Endodermal cell (in vitro differentiated cells): ENCODE results near the gene MAN1B1. TPM values are rescaled to one million over a fixed set of nuclear protein-coding genes. Genes with fewer than 3 reads are reported as not detected.

Experiments used
- DNase-seq: peaks from one replicate; pipeline ENCODE4 v3.0.0-alpha.2; 2017
- H3K27ac ChIP-seq: 2 replicates; pipeline ENCODE4 v1.5.1; 2013; ENCODE audit warnings: mild to moderate bottlenecking, low read depth, low read length, moderate library complexity
- H3K27me3 ChIP-seq: 2 replicates; pipeline ENCODE4 v1.6.1; 2013; ENCODE audit warnings: mild to moderate bottlenecking, low read length, moderate library complexity; ENCODE audit not compliant: insufficient read depth, control insufficient read depth, poor library complexity, severe bottlenecking
- H3K36me3 ChIP-seq: 2 replicates; pipeline ENCODE4 v1.7.0; 2013; ENCODE audit warnings: mild to moderate bottlenecking, low read length, moderate library complexity; ENCODE audit not compliant: control insufficient read depth, insufficient read depth
- H3K4me1 ChIP-seq: one replicate; pipeline ENCODE4 v1.7.0; 2013; ENCODE audit warnings: low read length; ENCODE audit not compliant: control insufficient read depth, insufficient read depth
- H3K4me3 ChIP-seq: 2 replicates; pipeline ENCODE4 v1.5.1; 2013; ENCODE audit warnings: mild to moderate bottlenecking, low read length, moderate library complexity
- H3K9ac ChIP-seq: 2 replicates; pipeline ENCODE4 v1.6.1; 2013; ENCODE audit warnings: mild to moderate bottlenecking, low read length, moderate library complexity; ENCODE audit not compliant: poor library complexity, severe bottlenecking; ENCODE audit errors: extremely low read depth
- H3K9me3 ChIP-seq: 2 replicates; pipeline ENCODE4 v1.6.1; 2013; ENCODE audit warnings: mild to moderate bottlenecking, low read length, moderate library complexity; ENCODE audit not compliant: control insufficient read depth
- H3K27ac Mint-ChIP-seq: 2 replicates; pipeline ENCODE4 v1.8.0; 2020; ENCODE audit warnings: mixed read lengths
- H3K27me3 Mint-ChIP-seq: 2 replicates; pipeline ENCODE4 v1.8.0; 2021; ENCODE audit warnings: mild to moderate bottlenecking, mixed read lengths; ENCODE audit not compliant: insufficient read depth
- H3K36me3 Mint-ChIP-seq: 2 replicates; pipeline ENCODE4 v1.8.0; 2020; ENCODE audit warnings: low read depth, mixed read lengths
- H3K4me1 Mint-ChIP-seq: 2 replicates; pipeline ENCODE4 v1.8.0; 2020; ENCODE audit warnings: mixed read lengths
- H3K4me3 Mint-ChIP-seq: 2 replicates; pipeline ENCODE4 v1.8.0; 2020; ENCODE audit warnings: mild to moderate bottlenecking, moderate library complexity, mixed read lengths
- H3K9me3 Mint-ChIP-seq: 2 replicates; pipeline ENCODE4 v1.8.0; 2020; ENCODE audit warnings: mild to moderate bottlenecking, mixed read lengths
- WGBS, 2 experiments: methylation state at CpG; one replicate each; pipeline versions ENCODE4 v1.1.5 to v1.1.7; 2013; ENCODE audit warnings: missing lambda C conversion rate in 2 of 2, mixed read lengths in 1 of 2; ENCODE audit not compliant: insufficient coverage in 1 of 2, insufficient read length in 1 of 2; 5-methylcytosine and 5-hydroxymethylcytosine counted together
- total RNA-seq, 2 donors: library from RNA; stranded (reverse); fragmentation: NEBNext Ultra II Directional in 1 of 2; extraction: Animal tissue kit (Norgen Biotek cat#: 25700) in 1 of 2; gene quantifications; 2 replicates in 1 of 2; 3 replicates in 1 of 2; pipeline ENCODE4 v1.2.1, GENCODE V29; 2021
- TF ChIP-seq, protein P1 (sequence below): fragments of 200-600 bp; sonication (generic); conservative IDR thresholded peaks from 2 replicates; pipeline ENCODE4 v1.5.0; 2021; ENCODE audit warnings: antibody characterized with exemption, mild to moderate bottlenecking

MAN1B1 gene
- total RNA-seq, 2 donors from 2014 or later = 62.1 to 63.5 TPM

DNA sequence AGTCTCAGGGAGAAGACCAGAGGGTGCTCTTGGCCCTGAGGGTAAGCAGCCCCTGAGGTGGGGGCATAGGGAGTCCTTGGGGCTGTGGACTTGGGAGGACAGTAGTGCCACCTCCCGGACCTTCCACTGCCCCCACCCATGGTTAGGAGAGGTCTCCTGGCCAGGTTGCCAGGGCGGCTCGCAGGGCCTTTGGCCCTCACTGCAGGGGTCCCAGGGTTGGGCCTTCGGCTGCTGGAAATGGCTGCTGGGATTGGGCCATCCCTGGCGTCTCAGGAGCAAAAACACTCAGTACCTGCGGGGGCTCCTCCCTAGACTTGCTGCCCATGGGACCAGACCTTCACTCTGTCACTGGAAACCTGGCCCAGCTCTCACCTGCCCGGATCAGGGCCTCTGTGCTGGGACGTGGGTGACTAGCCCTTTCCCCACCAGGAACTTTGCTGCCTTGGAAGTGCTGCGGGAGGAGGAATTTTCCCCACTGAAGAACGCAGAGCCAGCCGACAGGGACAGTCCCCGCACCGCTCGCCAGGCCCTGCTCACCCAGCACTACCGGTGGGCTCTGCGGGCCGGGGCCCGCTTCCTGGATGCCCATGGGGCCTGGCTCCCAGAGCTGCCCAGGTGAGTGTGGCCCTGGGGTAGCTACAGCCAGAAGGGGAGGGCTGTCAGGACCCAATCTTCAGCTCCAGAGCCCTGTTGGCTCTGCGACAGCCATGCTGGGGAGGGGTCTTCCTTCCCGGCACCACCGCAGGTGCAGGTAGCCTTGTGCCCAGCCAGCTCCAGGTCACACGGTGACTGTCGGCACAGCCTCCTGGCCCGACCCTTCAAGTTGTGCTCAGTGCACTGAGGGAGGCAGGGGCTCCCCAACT is 6.3 kb upstream of the MAN1B1 start:
- TF ChIP-seq, protein P1, sequence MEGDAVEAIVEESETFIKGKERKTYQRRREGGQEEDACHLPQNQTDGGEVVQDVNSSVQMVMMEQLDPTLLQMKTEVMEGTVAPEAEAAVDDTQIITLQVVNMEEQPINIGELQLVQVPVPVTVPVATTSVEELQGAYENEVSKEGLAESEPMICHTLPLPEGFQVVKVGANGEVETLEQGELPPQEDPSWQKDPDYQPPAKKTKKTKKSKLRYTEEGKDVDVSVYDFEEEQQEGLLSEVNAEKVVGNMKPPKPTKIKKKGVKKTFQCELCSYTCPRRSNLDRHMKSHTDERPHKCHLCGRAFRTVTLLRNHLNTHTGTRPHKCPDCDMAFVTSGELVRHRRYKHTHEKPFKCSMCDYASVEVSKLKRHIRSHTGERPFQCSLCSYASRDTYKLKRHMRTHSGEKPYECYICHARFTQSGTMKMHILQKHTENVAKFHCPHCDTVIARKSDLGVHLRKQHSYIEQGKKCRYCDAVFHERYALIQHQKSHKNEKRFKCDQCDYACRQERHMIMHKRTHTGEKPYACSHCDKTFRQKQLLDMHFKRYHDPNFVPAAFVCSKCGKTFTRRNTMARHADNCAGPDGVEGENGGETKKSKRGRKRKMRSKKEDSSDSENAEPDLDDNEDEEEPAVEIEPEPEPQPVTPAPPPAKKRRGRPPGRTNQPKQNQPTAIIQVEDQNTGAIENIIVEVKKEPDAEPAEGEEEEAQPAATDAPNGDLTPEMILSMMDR = no peak
- Histone ChIP-seq H3K4me1 (no peaks in the 10 kb centered on the region), H3K27me3 (peaks cover 37% of the 10 kb centered on the region), H3K36me3 (no peaks in the 10 kb centered on the region), H3K9me3 (no peaks in the 10 kb centered on the region), H3K9ac (no peak overlapping the region), H3K27ac (no peak overlapping the region), H3K4me3 (no peak overlapping the region)
- Mint-ChIP-seq H3K4me1 (no peaks in the 10 kb centered on the region), H3K27me3 (peaks cover 34% of the 10 kb centered on the region), H3K36me3 (no peaks in the 10 kb centered on the region), H3K9me3 (no peaks in the 10 kb centered on the region), H3K4me3 (no peak overlapping the region), H3K27ac (no peak overlapping the region)
- DNase-seq = peak; percentile 46
- WGBS, 2 experiments = 89 to 94% methylated on average over 20 to 24 of the region's 24 CpGs

DNA sequence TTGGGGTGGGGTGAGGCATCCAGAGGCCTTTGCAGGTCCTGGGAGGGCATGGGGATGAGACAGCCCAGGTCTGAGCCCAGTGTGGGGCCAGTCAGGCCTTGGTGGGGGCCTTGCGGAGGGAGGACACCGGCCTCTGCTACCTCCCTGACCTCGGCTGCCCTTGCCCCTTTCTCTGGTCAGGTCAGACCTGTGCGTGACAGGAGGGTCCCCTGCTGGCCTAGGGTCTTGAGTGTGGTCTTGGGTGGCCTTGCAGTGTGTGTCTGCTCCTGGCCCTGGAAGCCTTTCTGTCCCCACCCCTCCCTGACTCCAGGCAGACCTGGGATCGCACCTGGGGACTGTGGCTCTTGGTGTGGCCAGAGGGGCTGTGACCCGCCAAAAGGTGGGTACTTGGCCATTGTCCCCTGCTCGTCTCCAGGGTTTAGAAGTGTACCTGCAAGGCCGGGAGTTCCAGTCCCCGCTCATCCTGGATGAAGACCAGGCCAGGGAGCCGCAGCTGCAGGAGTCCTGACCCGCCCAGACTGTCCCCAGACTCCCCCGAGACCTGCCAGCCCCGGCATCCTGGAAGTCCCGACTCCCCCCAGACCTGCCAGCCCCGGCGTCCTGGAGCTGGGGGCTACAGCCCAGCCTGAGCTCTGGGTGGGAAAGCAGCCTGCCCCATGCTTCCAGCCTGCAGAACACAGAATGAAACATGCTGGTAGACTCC is 4.4 kb upstream of the MAN1B1 start:
- Mint-ChIP-seq H3K36me3 (no peaks in the 10 kb centered on the region), H3K4me1 (peaks cover 3% of the 10 kb centered on the region), H3K27me3 (peaks cover 24% of the 10 kb centered on the region), H3K27ac (no peak overlapping the region), H3K4me3 (no peak overlapping the region), H3K9me3 (no peaks in the 10 kb centered on the region)
- no peaks in the 10 kb centered on the region for H3K9me3 ChIP-seq
- 95 to 97% methylated on average over 11 to 16 of the region's 16 CpGs for WGBS, 2 experiments
- TF ChIP-seq, protein P1 = no peak
- no peaks in the 10 kb centered on the region for H3K4me1 ChIP-seq
- no peak overlapping the region for H3K9ac ChIP-seq
- H3K36me3 ChIP-seq = no peaks in the 10 kb centered on the region
- H3K4me3 ChIP-seq = no peak overlapping the region
- no peak overlapping the region for H3K27ac ChIP-seq
- peaks cover 27% of the 10 kb centered on the region for H3K27me3 ChIP-seq
- no peak for DNase-seq

DNA sequence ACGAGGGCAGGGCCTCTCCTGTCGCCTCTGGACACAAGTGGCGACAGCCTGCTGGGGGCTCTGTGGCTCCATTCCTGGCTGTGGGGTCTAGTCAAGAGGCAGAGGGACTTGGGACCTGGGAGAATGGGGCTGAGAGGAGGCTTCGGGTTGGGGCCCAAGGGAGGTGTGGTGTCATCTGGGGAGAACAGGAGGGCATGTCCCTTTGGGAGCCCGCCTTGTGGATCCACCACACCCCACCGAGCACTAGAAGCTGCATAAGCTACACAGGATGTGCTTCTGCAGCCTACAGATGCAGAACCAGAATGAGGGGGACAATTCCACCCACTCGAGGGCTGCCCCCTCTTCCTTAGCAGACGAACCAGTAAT is 3.9 kb upstream of the MAN1B1 start:
- TF ChIP-seq, protein P1 = no peak
- Histone ChIP-seq H3K36me3 (no peaks in the 10 kb centered on the region), H3K27ac (no peak overlapping the region), H3K4me1 (no peaks in the 10 kb centered on the region), H3K4me3 (no peak overlapping the region), H3K27me3 (peaks cover 23% of the 10 kb centered on the region), H3K9ac (no peak overlapping the region), H3K9me3 (no peaks in the 10 kb centered on the region)
- WGBS, 2 experiments = 91 to 97% methylated on average over 7 to 8 of the region's 8 CpGs
- no peak overlapping the region for H3K4me3 Mint-ChIP-seq
- peaks cover 22% of the 10 kb centered on the region for H3K27me3 Mint-ChIP-seq
- H3K9me3 Mint-ChIP-seq = no peaks in the 10 kb centered on the region
- H3K36me3 Mint-ChIP-seq = no peaks in the 10 kb centered on the region
- no peak overlapping the region for H3K27ac Mint-ChIP-seq
- no peak for DNase-seq
- H3K4me1 Mint-ChIP-seq = peaks cover 9% of the 10 kb centered on the region
